GM12873 (cell line): Measurements from ENCODE around the gene SLC35F3.

Source experiments
- TF ChIP-seq, protein P1 (sequence below): IDR thresholded peaks from 2 replicates; pipeline ENCODE4 v1.5.1; 2012; ENCODE audit warnings: low read depth, mild to moderate bottlenecking, moderate library complexity, low read length, control low read depth; ENCODE audit not compliant: insufficient read depth; ENCODE audit errors: missing control alignments

The SLC35F3 gene

DNA sequence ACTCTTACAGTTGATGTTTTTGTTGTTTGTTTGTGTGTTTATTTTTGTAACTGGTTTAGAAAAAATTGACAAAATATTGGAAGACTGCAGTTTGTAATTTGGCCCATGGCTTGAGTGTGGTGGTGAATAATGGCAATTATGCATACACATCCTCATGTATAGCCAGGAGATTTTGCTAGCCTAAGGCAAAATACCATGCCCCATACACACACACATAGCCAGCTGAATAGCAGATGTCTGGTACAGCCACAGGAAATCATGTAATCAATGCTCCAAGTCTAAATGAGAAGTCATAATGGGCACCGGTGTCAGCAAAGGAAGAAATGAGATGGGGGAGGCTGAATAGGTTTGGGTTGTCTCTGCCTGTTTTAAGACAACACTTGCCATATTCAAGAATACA lies 333.6 kb downstream of the SLC35F3 start:
- TF ChIP-seq, protein P1, sequence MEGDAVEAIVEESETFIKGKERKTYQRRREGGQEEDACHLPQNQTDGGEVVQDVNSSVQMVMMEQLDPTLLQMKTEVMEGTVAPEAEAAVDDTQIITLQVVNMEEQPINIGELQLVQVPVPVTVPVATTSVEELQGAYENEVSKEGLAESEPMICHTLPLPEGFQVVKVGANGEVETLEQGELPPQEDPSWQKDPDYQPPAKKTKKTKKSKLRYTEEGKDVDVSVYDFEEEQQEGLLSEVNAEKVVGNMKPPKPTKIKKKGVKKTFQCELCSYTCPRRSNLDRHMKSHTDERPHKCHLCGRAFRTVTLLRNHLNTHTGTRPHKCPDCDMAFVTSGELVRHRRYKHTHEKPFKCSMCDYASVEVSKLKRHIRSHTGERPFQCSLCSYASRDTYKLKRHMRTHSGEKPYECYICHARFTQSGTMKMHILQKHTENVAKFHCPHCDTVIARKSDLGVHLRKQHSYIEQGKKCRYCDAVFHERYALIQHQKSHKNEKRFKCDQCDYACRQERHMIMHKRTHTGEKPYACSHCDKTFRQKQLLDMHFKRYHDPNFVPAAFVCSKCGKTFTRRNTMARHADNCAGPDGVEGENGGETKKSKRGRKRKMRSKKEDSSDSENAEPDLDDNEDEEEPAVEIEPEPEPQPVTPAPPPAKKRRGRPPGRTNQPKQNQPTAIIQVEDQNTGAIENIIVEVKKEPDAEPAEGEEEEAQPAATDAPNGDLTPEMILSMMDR: no peak

GRCh38 chr1:234239515-234239914 lies 335.0 kb downstream of the SLC35F3 start:
- TF ChIP-seq, protein P1: no peak

DNA sequence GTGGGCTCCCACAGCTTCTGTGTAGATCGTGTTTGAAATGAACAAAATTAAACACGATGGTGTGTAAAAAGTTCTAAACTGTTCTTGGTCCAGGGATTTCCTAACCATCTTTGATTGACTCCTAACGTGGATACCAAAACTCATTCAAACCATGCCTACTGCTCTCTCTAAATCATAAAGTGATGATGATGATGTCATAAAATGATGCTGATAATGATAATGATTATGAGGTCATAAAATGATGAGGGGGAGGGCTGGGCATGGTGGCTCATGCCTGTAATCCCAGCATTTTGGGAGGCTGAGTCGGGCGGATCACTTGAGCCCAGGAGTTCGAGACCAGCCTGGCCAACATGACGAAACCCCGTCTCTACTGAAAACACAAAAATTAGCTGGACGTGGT lies 335.5 kb downstream of the SLC35F3 start:
- TF ChIP-seq, protein P1: no peak

- TF ChIP-seq, protein P1: no peak
Measured at GRCh38 chr1:234240680-234241079, 336.2 kb downstream of the SLC35F3 start.

DNA sequence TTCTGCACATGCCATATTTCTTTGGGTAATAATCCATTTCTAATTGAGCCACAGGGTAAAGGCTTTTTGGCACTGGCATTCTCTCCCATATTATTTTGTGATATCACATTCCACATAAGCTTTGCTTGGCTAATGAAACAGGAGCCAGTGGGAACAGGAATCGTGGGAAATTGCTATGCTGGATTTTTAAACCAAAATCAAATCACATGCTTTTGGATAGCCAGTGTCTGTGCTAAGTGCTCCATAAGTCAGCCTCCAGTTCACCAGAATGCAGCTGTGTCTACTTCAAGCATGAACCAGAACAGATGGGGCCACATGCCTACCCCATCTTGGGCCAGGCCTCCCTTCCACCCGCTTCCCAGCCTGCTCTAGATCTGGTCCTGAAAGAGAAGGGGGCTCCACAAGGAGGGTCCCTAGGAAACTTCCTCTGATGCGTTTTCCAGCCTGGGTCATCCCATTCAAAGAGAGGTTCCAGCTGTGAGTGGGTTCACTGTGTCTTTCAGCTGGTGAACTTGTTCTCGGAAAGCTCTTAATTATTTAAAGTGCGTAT lies 337.5 kb downstream of the SLC35F3 start:
- TF ChIP-seq, protein P1: no peak

DNA sequence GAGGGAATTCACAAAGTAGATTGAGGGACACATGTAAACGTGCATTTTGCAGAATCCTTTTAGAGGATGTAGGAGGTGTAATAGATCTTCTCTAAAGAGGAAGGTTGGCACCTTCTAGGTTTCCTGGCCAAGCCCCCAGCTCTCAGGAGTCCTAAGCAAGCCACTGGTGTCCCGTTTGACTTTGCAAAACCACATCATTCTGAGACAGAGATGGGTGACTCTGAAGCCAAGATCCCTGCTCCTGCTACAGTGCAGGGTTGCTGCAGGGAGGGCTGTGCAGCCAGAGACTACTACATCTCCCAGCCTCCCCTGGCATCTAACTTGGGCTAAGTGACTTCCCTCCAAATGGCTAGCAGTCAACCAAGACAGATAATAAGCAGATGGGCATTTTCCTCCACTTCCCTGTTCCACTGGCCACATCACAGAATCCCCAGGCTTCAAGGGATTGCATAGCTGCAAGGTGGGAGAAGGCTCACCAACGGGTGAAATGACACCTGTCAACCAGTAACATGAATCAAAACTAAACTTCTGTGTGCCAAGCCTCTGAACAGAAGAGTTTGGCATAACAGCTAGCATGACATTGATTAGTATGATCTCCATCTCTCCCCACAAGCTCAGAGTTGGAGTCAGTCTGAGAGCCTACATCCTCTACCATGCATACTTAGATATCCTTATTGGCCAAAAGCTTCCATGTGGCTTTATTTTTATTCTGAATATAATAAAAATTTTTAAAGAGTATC lies 339.2 kb downstream of the SLC35F3 start:
- TF ChIP-seq, protein P1: no peak

- TF ChIP-seq, protein P1: no peak
Measured at GRCh38 chr1:234244482-234244881, 340.0 kb downstream of the SLC35F3 start.
